ENCODE results near the gene WDR88. TPM values are rescaled to one million over a fixed set of nuclear protein-coding genes. Genes with fewer than 3 reads are reported as not detected.

Gene WDR88
- total and polyA plus RNA-seq, 2 of the 13 experiments (the other 11 are each of a cell fraction or from before 2014, with no cell fraction given) = not detected

- TF ChIP-seq, protein P1, sequence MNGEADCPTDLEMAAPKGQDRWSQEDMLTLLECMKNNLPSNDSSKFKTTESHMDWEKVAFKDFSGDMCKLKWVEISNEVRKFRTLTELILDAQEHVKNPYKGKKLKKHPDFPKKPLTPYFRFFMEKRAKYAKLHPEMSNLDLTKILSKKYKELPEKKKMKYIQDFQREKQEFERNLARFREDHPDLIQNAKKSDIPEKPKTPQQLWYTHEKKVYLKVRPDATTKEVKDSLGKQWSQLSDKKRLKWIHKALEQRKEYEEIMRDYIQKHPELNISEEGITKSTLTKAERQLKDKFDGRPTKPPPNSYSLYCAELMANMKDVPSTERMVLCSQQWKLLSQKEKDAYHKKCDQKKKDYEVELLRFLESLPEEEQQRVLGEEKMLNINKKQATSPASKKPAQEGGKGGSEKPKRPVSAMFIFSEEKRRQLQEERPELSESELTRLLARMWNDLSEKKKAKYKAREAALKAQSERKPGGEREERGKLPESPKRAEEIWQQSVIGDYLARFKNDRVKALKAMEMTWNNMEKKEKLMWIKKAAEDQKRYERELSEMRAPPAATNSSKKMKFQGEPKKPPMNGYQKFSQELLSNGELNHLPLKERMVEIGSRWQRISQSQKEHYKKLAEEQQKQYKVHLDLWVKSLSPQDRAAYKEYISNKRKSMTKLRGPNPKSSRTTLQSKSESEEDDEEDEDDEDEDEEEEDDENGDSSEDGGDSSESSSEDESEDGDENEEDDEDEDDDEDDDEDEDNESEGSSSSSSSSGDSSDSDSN (CRISPR knock-in tag; IDR thresholded peaks at IDR 0.05) = peak; percentile 87
- TF ChIP-seq HNF4G (IDR thresholded peaks at IDR 0.05; ENCODE audit: borderline replicate concordance, low read depth, low read length) (peak; percentile 61), HNF4G (CRISPR knock-in tag; IDR thresholded peaks at IDR 0.05; ENCODE audit: borderline replicate concordance, low read depth) (no peak; the same call in 1 of the 2 replicates), ESRRA (CRISPR knock-in tag; IDR thresholded peaks at IDR 0.05; ENCODE audit: low read depth) (no peak), HOXA5 (CRISPR knock-in tag; IDR thresholded peaks at IDR 0.05) (0 out of 2 replicates have a peak, but pooled peaks have one; percentile 25), SIN3A (IDR thresholded peaks at IDR 0.05; ENCODE audit: borderline replicate concordance, low read depth, low read length) (peak; percentile 19; the same call in 1 of the 2 replicates), ETV5 (CRISPR knock-in tag; IDR thresholded peaks at IDR 0.05; ENCODE audit: borderline replicate concordance) (peak; percentile 46), HNRNPL (IDR thresholded peaks at IDR 0.05; ENCODE audit: low read depth, low read length) (0 out of 2 replicates have a peak, but pooled peaks have one; percentile 21), DNMT3B (CRISPR knock-in tag; conservative IDR thresholded peaks at IDR 0.05) (no peak), ZNF207 (IDR thresholded peaks at IDR 0.05; ENCODE audit: borderline replicate concordance) (no peak), GABPA (IDR thresholded peaks at IDR 0.05; ENCODE audit: low read depth, low read length) (no peak), GABPA (CRISPR knock-in tag; IDR thresholded peaks at IDR 0.05; ENCODE audit: low read depth) (0 out of 2 replicates have a peak, but pooled peaks have one; percentile 22), ZNF670 (CRISPR knock-in tag; IDR thresholded peaks at IDR 0.05; ENCODE audit: borderline replicate concordance) (no peak), SMAD1 (CRISPR knock-in tag; IDR thresholded peaks at IDR 0.05; ENCODE audit: borderline replicate concordance, low read depth) (no peak), ZFX (CRISPR knock-in tag; IDR thresholded peaks at IDR 0.05; ENCODE audit: low read depth) (peak; percentile 81)
- TF ChIP-seq, protein P2, sequence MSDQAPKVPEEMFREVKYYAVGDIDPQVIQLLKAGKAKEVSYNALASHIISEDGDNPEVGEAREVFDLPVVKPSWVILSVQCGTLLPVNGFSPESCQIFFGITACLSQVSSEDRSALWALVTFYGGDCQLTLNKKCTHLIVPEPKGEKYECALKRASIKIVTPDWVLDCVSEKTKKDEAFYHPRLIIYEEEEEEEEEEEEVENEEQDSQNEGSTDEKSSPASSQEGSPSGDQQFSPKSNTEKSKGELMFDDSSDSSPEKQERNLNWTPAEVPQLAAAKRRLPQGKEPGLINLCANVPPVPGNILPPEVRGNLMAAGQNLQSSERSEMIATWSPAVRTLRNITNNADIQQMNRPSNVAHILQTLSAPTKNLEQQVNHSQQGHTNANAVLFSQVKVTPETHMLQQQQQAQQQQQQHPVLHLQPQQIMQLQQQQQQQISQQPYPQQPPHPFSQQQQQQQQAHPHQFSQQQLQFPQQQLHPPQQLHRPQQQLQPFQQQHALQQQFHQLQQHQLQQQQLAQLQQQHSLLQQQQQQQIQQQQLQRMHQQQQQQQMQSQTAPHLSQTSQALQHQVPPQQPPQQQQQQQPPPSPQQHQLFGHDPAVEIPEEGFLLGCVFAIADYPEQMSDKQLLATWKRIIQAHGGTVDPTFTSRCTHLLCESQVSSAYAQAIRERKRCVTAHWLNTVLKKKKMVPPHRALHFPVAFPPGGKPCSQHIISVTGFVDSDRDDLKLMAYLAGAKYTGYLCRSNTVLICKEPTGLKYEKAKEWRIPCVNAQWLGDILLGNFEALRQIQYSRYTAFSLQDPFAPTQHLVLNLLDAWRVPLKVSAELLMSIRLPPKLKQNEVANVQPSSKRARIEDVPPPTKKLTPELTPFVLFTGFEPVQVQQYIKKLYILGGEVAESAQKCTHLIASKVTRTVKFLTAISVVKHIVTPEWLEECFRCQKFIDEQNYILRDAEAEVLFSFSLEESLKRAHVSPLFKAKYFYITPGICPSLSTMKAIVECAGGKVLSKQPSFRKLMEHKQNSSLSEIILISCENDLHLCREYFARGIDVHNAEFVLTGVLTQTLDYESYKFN (CRISPR knock-in tag; conservative IDR thresholded peaks at IDR 0.05) = peak; percentile 44; the same call in 1 of the 2 replicates
- TF ChIP-seq, protein P3, sequence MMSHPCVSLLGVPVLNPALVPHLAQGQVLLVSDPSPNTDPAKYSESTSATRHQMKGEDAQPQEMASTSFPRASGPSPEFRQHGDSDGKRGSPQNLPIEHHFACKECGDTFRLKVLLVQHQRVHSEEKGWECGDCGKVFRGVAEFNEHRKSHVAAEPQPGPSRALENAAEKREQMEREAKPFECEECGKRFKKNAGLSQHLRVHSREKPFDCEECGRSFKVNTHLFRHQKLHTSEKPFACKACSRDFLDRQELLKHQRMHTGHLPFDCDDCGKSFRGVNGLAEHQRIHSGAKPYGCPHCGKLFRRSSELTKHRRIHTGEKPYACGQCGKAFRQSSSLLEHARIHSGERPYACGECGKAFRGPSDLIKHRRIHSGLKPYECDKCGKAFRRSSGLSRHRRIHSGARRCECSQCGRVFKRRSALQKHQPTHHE (CRISPR knock-in tag; IDR thresholded peaks at IDR 0.05; ENCODE audit: borderline replicate concordance) = no peak
- TF ChIP-seq, protein P4, sequence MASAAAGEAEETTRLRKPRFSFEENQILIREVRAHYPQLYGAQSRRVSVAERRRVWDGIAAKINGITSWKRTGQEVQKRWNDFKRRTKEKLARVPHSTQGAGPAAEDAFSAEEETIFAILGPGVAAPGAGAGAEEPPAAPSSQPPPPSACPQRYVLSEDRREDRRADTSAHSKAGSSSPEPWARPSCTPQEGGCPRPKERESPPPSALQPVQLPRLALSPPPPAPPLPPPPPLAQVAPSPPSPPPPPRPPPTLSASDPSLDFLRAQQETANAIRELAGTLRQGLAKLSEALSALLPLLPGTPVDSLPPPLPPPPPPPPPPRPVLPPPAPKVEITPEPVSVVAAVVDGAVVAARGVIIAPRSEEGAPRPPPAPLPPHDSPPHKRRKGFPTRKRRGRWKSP (CRISPR knock-in tag; IDR thresholded peaks at IDR 0.05) = peak; percentile 74
- TF ChIP-seq, protein P5, sequence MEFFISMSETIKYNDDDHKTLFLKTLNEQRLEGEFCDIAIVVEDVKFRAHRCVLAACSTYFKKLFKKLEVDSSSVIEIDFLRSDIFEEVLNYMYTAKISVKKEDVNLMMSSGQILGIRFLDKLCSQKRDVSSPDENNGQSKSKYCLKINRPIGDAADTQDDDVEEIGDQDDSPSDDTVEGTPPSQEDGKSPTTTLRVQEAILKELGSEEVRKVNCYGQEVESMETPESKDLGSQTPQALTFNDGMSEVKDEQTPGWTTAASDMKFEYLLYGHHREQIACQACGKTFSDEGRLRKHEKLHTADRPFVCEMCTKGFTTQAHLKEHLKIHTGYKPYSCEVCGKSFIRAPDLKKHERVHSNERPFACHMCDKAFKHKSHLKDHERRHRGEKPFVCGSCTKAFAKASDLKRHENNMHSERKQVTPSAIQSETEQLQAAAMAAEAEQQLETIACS (CRISPR knock-in tag; IDR thresholded peaks at IDR 0.05) = peak; percentile 20; the same call in 1 of the 2 replicates
Measured at GRCh38 chr19:33194886-33195644, 63.2 kb downstream of the WDR88 start (continued).
